CD4-positive, alpha-beta T cell (primary cell): ENCODE data around the gene KCNN3. TPM values are rescaled to one million over a fixed set of nuclear protein-coding genes. Genes with fewer than 3 reads are reported as not detected.

ENCODE experiments used
- ATAC-seq: fragments of 200-7000 bp; cut with Tn5 transposase; one replicate; pipeline ENCODE4 v1.10.0; 2022; ENCODE audit warnings: mild to moderate bottlenecking; ENCODE audit not compliant: poor library complexity
- CTCF ChIA-PET: fragments of 350-600 bp; sonication (Branson Sonifier 250); formaldehyde crosslinking; loops from one replicate; lab custom pipeline; 2021; ENCODE audit warnings: antibody characterized with exemption, inconsistent platforms; lab: Charles Lee
- POLR2A ChIA-PET: fragments of 350-600 bp; sonication (Branson Sonifier 250); formaldehyde crosslinking; loops from one replicate; lab custom pipeline; 2021; ENCODE audit warnings: antibody characterized with exemption, inconsistent platforms; lab: Charles Lee
- DNase-seq, 14 experiments: peaks; one replicate each; pipeline ENCODE4 v3.0.0-alpha.2; 2013 to 2020; ENCODE audit warnings: mixed read lengths in 2 of 14
- H3K27ac ChIP-seq, 2 donors: one replicate each; pipeline versions ENCODE4 v1.5.1 to v1.7.0; 2013; ENCODE audit warnings: low read length in 2 of 2, low read depth in 1 of 2, mild to moderate bottlenecking in 1 of 2
- H3K27me3 ChIP-seq, 2 experiments: 1 replicate in 1 of 2; 2 replicates in 1 of 2; pipeline versions ENCODE4 v1.6.1 to v1.7.0; 2013; ENCODE audit warnings: low read length in 2 of 2, control low read depth in 1 of 2, mild to moderate bottlenecking in 1 of 2, moderate library complexity in 1 of 2; ENCODE audit not compliant: insufficient read depth in 2 of 2, control insufficient read depth in 1 of 2
- H3K36me3 ChIP-seq: one replicate; pipeline ENCODE4 v1.6.1; 2013; ENCODE audit warnings: low read length, control low read depth; ENCODE audit not compliant: insufficient read depth
- H3K4me1 ChIP-seq: one replicate; pipeline ENCODE4 v1.6.1; 2013; ENCODE audit warnings: low read length, control low read depth; ENCODE audit not compliant: insufficient read depth
- H3K4me3 ChIP-seq: one replicate; pipeline ENCODE4 v1.5.1; 2013; ENCODE audit warnings: mild to moderate bottlenecking, low read length, moderate library complexity
- H3K9me3 ChIP-seq, 2 experiments: 1 replicate in 1 of 2; 2 replicates in 1 of 2; pipeline versions ENCODE4 v1.6.1 to v1.7.0; 2013; ENCODE audit warnings: low read length in 2 of 2, mild to moderate bottlenecking in 2 of 2, control low read depth in 1 of 2, moderate library complexity in 1 of 2; ENCODE audit not compliant: control insufficient read depth in 1 of 2, insufficient read depth in 1 of 2
- H3K27ac Mint-ChIP-seq: one replicate; pipeline ENCODE4 v1.8.0; 2020; ENCODE audit warnings: mixed read lengths
- H3K27me3 Mint-ChIP-seq: one replicate; pipeline ENCODE4 v1.8.0; 2021; ENCODE audit warnings: mixed read lengths
- H3K36me3 Mint-ChIP-seq: one replicate; pipeline ENCODE4 v1.8.0; 2021; ENCODE audit warnings: low read depth, mixed read lengths
- H3K4me1 Mint-ChIP-seq: one replicate; pipeline ENCODE4 v1.8.0; 2021; ENCODE audit warnings: low read depth, mixed read lengths
- H3K4me3 Mint-ChIP-seq: one replicate; pipeline ENCODE4 v1.8.0; 2020; ENCODE audit warnings: mild to moderate bottlenecking, mixed read lengths
- H3K9me3 Mint-ChIP-seq: one replicate; pipeline ENCODE4 v1.8.0; 2020; ENCODE audit warnings: mixed read lengths
- intact Hi-C, 2 experiments: fragments of 100-400 bp; cut with DNase I in 1 of 2; cut with micrococcal nuclease in 1 of 2; formaldehyde crosslinking; loops; one replicate each; pipeline versions ENCODE4 v1.15.1 to v1.9.0; 2023 to 2025; cut with DNase I, micrococcal nuclease
- total RNA-seq, 174 experiments: library from RNA in 2 of 174; stranded (reverse) in 2 of 174; gene quantifications; one replicate each; pipeline ENCODE4 v1.2.3 and lab custom pipeline; 2021 to 2026
- TF ChIP-seq, protein P1 (sequence below): fragments of 200-600 bp; IDR thresholded peaks from one replicate; pipeline ENCODE4 v1.8.0; 2022; ENCODE audit warnings: antibody characterized with exemption, mild to moderate bottlenecking

The KCNN3 gene
- total RNA-seq, 2 experiments from 2014 or later, result not detected

DNA sequence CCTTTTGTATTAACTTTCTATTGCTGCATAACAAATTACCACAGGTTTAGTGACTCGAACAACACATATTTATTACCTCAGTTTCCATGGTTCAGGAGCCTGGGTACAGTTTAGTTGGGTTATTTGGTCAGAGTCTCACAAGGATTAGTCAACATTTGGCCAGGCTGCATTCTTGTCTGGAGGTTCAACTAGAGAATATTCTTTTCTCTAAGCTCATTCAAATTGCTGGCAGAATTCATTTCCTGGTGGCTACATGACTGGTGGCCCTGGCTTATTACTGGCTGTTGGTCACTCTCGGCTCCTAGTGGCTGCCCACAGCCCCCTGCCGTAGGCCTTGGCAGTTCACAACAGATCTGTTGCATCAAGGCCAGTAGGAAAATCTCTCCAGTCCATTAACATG lies 181.0 kb downstream of the KCNN3 start:
- H3K27me3 ChIP-seq, result peaks cover 0 to under 1% of the 10 kb centered on the region in 2 experiments
- Mint-ChIP-seq H3K4me3 (no peak overlapping the region), H3K27me3 (no peaks in the 10 kb centered on the region), H3K27ac (no peak overlapping the region), H3K36me3 (no peaks in the 10 kb centered on the region), H3K9me3 (no peaks in the 10 kb centered on the region), H3K4me1 (no peaks in the 10 kb centered on the region)
- no peaks in the 10 kb centered on the region for H3K9me3 ChIP-seq
- ATAC-seq (no peak), DNase-seq (no peak)
- intact Hi-C loops, result no loop called here
- no peak overlapping the region for H3K27ac ChIP-seq
- ChIA-PET CTCF (interaction anchor here (0.7 to 1.6 kb wide), 2 partner anchors 13 to 816 kb away, joined by 3 read pairs; no protein-coding TSS in a partner anchor), POLR2A (no interaction called here)
- no peak overlapping the region for H3K4me3 ChIP-seq
- no peaks in the 10 kb centered on the region for H3K36me3 ChIP-seq
- H3K4me1 ChIP-seq, result no peaks in the 10 kb centered on the region
- TF ChIP-seq, protein P1, sequence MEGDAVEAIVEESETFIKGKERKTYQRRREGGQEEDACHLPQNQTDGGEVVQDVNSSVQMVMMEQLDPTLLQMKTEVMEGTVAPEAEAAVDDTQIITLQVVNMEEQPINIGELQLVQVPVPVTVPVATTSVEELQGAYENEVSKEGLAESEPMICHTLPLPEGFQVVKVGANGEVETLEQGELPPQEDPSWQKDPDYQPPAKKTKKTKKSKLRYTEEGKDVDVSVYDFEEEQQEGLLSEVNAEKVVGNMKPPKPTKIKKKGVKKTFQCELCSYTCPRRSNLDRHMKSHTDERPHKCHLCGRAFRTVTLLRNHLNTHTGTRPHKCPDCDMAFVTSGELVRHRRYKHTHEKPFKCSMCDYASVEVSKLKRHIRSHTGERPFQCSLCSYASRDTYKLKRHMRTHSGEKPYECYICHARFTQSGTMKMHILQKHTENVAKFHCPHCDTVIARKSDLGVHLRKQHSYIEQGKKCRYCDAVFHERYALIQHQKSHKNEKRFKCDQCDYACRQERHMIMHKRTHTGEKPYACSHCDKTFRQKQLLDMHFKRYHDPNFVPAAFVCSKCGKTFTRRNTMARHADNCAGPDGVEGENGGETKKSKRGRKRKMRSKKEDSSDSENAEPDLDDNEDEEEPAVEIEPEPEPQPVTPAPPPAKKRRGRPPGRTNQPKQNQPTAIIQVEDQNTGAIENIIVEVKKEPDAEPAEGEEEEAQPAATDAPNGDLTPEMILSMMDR, result no peak

DNA sequence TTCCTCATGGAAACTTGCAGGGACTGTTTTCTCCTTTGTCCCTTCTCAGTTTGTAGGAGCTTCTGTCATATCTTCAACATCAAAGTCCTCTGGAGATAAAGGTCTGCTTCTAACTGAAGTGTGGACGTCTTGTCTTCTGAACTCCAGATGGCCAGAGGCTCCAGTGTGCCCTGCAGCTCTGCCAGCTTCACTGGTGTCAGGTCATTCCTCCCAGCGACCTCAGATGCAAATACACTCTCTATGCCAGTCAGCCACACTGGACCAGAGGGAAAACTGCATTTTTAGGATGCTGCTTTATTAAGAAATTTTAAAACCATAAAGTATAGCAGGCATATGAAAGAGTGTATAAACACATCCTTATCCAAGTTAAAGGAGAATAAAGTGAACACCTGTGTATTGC lies 183.6 kb downstream of the KCNN3 start:
- no peaks in the 10 kb centered on the region for H3K27me3 ChIP-seq
- H3K36me3 ChIP-seq, result no peaks in the 10 kb centered on the region
- H3K9me3 ChIP-seq, result no peaks in the 10 kb centered on the region
- no peaks in the 10 kb centered on the region for H3K36me3 Mint-ChIP-seq
- intact Hi-C loops, result no loop called here
- ChIA-PET CTCF (no interaction called here), POLR2A (no interaction called here)
- H3K4me1 Mint-ChIP-seq, result no peaks in the 10 kb centered on the region
- no peak overlapping the region for H3K27ac ChIP-seq
- H3K4me3 ChIP-seq, result no peak overlapping the region
- no peak overlapping the region for H3K27ac Mint-ChIP-seq
- ATAC-seq, result no peak
- no peaks in the 10 kb centered on the region for H3K4me1 ChIP-seq
- H3K27me3 Mint-ChIP-seq, result no peaks in the 10 kb centered on the region
- no peak for DNase-seq
- H3K4me3 Mint-ChIP-seq, result no peak overlapping the region
- TF ChIP-seq, protein P1, result no peak
- no peaks in the 10 kb centered on the region for H3K9me3 Mint-ChIP-seq

DNA sequence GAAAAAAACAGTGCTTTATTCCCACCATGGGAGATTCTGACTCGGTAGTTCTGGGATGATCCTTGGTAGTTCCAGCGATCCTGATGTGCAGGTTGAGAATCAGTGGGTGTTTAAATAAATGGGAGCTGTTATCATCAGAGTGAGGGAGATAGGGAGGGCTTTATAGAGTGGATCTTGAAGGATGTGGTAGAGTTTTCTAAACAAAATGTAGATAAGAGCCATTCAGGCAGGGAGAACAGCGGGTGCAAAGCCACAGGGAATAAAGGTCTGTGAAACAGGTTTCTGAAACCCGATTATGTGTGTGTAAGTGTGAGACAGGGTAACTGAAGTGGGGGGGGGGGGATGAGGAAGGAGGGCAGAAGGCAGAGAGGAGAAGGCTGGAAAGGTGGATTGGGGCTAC lies 186.3 kb downstream of the KCNN3 start:
- ATAC-seq (no peak), DNase-seq (no peak)
- POLR2A ChIA-PET, result no interaction called here
- no peaks in the 10 kb centered on the region for H3K27me3 ChIP-seq
- CTCF ChIA-PET, result no interaction called here
- Mint-ChIP-seq H3K27me3 (no peaks in the 10 kb centered on the region), H3K27ac (no peak overlapping the region), H3K4me3 (no peak overlapping the region), H3K36me3 (no peaks in the 10 kb centered on the region), H3K4me1 (no peaks in the 10 kb centered on the region), H3K9me3 (no peaks in the 10 kb centered on the region)
- no peaks in the 10 kb centered on the region for H3K4me1 ChIP-seq
- TF ChIP-seq, protein P1, result no peak
- no peak overlapping the region for H3K4me3 ChIP-seq
- no peak overlapping the region for H3K27ac ChIP-seq
- no peaks in the 10 kb centered on the region for H3K9me3 ChIP-seq
- no peaks in the 10 kb centered on the region for H3K36me3 ChIP-seq
- intact Hi-C loops, result no loop called here
